Activated CD8-positive, alpha-beta memory T cell treated with anti-CD3 and anti-CD28 coated beads, Interleukin-2, amount 50 U/mL, for 48 hours (primary cell): ENCODE results near the gene BLID.

ENCODE experiments used
- DNase-seq: peaks from one replicate; pipeline ENCODE4 v3.0.0-alpha.2; 2020

The BLID gene, protein sequence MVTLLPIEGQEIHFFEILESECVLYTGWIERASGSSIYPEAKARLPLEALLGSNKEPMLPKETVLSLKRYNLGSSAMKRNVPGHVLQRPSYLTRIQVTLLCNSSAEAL

DNA sequence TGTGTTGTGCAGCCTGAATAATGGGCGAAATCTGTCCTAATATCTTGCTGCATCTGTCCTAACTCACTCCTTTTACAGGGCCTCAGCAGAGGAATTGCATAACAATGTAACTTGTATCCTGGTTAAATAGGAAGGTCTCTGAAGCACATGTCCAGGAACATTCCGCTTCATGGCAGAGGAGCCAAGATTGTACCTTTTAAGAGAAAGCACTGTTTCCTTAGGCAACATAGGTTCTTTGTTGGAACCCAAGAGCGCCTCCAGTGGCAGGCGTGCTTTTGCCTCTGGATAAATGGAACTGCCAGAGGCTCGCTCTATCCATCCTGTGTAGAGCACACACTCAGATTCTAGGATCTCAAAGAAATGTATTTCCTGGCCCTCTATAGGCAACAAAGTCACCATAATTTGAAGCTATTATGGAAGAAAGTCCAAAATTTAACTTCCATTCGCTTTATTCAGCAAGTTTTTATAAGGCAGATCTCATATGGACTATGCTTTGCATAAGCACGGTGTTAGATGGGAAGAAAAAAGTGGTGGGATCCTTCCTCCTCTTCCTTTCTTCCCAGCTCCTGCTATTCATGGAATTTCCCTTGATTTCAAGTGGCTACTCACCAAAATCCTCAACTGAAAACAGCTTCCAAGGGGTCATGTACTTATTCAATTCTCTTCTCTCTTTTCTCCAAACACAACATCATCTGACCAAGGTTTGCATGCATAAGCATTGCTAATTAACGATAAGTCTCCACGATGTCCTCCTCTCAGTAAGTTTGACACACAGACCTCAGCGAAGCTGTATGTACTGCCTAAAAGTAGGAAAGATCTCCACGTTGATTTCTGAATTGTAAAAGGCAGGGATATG is at the start of gene BLID:
BLID (minus strand) TSS at position 692 of the 856 bp plus-strand sequence; CDS start at position 399, 293 bp downstream.
- DNase-seq: no peak

DNA sequence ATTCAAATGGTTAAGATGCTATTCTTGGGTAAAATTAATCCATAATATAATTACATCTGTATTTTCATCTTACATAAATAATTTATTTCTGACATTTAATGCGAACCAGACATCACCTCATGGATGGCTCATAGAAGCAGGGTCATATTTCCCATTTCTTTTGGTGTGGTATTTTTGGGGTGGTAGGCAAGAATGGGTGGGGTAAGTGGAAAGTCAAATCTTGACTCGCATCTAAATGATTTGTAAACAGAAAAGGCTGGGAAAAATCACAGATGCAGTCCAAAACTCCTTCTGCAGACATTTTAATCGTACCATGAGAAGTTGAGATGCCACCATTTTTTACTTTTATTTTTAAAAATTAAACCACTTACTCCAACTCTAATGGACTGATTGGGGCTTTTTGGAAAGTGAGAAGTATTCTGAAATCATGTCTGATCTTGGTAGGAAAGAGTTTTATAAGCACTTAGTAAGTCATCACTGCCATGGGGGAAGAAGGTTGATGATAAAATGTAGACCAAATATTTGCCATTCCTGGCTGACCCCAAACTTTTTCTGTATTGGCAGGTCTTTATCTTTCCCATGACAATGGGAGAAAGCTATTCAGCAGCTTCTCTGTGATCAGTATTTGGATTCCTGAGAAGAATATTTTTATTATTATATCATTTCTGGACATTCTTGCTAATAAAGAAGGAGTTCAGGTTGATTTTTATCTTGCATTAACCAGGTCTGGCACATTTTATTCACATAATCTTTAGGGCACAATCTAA is 47.2 kb upstream of the BLID start:
- DNase-seq: no peak

DNA sequence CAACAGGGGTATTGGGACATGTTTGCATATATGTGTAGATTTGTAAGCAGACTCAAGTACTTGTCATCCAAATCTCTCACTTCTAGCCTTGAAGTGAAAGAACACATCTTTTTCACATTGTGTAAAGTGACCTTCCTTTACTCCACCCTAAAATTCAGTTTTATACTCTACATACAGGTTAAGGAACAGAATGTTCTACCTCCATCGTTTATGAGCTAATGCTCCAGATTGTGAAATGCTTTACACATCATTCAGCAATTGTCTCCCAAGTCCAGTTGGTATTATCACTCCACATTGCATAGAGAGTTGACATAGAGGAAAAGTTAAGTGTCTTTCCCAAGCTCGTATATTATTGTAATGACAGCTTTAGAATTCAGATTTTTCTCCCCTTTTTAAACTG is 46.1 kb upstream of the BLID start:
- DNase-seq: no peak

DNA sequence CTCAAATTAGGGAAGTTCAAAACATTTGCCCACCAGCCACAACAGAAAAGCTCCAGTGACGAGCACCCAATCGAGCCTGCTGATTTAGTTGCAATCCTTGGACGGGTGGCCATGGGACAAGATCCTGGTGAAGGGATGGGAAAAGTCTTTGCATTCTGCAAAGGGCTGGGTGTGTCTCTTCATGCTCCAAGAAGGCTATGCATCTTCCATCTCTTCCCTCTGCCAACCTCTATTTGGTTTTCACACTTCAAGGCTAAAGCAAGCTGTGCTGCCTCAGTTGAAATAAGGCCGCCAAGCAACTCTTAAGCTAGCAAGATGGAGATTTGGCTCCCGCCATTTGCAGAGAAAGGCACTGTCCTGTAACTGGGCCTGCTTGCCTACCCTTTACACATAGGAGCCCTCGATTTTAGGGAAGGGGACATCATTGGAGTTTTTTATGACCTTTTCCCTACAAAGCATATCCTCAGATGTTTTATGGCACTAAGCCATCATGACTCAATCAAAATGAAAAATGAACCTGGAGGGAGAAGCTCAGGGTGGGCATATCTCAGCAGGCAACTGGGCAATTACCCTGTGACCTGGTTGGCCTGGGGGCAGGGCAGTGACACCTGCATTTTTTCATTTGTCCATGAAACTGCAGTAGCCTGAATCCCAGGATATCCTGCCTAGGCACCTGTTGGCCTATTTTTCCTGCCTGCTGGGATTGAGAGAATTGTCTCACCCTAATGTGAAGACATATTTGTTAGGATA is 45.0 kb upstream of the BLID start:
- no peak for DNase-seq

DNA sequence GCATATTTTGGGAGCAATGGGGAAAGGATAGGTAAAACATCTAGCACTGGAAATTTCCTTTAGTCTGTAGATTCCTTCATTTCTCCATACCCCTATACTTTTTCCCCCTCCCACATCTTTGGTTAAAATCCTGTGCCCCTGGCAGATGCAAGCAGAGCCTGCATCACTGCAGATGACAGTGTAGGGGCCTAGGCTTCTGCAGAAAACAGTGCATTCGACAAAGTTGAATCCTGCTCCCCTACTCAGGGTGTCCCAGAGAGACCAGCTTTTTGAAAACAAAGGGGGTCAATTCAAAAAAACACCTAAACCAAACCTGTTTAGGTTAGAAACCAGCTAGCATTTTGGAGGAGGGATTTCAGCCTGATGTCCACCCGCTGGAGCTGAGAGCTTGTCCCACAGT is 43.8 kb upstream of the BLID start:
- no peak for DNase-seq

DNA sequence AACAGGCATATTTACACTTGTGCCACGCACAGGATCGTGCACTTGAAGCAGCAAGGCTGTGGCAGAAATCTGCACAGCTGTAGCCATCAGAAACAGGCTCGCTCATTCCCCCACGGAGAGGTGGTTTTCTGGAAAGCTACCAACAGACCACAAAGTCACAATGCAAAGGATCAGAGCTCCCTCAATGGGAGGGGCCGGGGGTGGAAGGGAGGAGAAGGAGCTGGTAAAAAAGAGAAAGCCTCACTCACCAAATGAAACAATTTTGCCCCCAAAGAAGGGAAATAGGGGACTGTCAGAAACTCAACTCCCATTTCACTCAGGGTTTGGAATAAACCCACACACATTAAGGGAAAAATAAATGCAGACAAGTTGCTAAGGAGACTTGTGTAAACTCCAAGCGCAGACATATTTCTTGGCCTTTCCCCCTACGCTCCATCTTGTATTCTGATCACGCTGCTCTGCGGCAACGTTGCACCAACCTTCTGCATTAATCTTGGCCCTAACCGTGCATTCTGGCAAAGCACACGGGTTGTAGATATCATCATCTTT is 43.2 kb upstream of the BLID start:
- DNase-seq: no peak

DNA sequence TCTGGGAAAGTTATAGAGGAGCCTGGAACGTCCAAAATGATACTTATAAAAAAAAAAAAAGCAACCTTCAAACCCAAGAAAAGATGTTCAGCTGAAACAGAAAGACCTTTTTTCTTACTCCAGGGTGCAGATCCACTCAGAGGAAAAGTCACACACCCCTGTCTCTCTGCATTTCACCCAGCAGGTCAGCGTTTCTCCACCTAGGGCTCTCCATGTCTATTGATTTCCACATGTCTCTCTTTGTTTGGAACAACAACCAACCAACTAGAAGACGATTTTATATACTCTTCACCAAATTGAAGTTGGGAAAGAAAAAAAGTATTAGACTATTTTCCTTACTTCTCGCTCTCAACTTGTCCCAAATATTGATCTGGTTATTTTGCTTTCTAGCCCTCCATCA is 42.2 kb upstream of the BLID start:
- no peak for DNase-seq

DNA sequence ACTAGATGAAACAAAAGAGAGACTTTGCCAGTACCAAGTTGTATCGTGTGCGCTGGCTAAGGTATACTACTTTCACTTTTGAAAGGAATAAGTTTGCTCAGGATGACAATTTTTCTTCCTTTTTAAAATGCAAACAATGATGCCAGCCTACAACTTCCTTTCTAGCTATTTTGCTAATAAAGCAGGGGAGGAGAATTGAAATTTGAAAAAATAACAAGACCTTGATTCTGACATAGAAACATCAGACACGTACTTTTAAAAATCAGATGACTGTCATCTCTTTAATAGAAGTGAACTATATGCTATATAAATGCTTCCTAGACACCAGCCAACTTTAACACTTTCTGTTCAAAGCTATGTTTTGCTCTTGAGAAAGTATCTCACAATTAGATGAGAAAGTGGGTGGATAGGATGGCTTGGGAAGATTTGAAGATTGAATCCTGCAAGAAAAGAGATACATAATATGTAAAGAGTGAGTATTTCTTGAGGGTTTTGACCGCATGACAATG is 41.7 kb upstream of the BLID start:
- DNase-seq: no peak

DNA sequence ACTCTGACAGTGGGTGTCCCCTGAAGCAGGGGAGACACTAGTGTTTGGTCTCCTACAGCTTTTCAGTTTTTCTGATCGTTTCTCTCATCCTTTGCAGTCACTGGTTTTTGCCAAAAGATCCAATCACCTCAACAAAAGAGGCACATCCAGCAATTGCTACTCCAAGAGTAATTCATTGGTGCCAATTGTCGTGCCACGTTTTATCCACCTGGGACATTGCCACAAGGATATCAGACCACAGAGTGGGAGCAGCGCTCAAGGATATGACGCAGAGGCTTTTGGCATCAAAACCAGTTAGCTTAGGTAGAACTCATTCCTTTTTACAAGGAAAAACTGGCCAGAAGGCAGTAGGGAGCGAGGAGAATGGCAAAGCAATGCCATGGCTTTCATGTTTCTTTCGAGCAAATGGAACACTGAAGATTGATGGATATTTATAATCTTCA is 40.9 kb upstream of the BLID start:
- no peak for DNase-seq

DNA sequence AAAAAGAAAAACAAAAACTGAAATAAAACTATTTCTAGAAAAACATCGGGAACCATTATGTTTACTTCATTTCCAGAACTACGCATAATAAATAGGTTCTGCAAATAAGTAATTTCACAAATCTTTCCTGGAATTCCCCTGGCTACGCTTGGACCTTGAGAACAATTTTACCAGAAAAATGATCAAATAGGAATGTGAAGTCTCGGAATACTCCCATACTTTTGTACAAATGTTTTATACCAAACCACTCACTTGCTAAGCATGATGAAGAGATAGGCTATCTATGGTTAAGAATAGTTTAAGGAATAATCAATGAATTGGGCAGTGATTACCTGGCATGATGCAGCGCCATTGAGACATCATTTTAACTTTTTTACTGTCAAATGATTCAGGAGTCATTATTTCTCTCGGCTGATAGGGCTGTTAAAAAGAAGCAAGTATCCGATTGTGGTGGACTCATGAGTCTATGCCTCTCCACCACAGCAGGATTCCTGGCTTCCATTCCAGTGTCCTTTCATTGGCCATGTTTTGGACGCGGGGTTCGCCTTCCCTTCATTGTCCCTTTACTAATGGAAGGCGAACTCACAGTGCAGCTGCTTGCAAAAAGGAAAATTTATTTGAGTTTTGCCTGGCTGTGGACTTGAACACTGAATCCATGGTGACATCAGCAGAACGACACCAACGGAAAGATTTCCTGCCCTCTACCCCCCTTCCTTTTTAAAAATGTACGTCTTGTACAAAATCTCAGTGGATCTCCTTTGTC is 39.9 kb upstream of the BLID start:
- DNase-seq: no peak

DNA sequence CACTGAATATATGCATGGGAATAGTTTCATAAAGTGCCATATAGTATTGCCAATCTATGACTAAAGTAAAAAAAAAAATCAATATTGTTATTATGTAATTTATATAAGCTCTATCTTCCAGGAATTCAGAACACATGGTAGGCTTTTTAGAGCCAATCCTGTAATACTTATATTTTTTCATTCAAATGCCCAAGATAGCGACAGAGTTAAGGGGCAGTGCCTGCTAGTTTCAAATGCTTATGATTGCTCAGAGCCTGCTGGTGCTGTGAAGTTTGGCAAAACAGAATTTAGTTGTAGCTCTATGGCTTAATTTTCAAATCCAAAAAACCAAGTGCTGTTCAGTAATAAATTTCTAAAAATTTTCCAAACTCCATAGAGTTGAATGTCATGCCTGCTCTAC is 39.0 kb upstream of the BLID start:
- no peak for DNase-seq

DNA sequence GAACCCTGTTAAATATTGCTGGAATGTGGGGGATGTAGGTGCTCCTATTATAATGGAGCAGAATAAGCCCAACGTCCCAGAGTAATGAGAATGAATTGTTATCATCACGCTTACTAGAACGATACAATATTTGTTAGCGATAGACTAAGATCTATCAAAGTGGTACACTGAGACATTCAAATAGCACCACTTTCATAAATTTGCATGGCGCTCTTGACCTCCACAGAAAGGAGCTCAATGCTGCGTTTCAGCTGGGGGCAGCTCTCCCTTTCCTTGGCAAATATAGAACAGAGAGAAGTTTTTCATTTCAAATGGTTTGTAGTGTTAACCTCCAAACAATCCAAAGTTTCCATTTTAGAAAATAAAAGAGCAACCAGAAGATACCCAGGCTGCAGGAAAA is 38.2 kb upstream of the BLID start:
- DNase-seq: no peak

DNA sequence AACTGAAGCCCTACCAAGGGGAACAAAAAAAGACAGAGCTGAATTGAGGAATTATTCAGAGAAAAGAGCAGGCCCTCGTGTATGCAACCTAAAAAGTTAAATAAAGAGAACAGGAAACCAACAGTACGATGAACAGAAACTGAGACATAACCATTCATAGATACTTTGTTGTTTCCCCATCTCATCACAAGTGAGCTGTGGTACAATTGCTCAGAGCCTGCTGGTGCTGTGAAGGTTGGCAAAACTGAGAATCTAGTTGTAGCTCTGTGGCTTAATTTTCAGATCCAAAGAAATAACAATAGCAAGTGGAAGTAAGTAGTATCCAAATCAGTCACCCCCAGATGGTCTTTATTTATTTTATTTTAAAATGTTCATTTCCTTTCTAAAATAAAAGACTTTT is 37.7 kb upstream of the BLID start:
- no peak for DNase-seq

DNA sequence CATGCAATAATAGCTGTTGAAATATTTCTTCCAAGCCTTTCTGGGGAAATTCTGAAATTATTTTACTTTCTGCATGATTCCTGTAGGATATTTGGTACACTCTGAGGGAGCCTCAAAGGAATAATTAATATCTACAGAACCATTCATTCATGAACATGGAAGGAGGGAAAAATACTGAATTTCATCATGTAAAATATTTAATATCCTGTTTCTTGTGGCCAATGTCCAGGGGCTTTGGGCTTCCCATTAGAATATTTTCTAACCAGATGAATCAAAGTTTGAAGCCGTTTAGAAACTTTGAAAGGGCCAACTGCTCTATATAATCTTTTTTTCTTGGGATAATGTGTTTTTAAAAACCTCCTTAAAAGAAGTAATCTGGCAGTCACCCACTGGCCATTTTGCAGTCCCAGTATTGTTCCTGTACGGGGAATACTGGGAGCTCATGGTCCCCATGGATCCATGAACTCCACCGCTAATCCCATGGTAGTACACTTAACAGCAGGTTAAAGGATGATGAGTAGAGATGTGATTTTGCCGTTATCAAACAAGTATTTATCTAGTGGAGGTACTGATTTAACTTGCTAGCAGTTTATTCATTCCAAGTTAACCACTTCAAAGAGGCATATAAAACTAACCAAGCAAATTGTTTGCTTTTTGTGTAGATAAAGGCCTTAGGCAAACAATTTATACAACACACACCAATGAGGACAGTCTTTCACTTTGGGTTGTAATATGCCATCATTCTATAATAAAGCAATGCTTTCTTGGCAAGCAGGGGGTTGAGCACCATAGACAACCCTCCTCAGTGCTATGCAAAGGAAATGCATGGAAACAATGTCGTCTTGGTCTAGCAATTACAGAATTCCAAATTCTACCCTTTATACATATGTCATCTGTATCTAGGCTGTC is 34.5 kb upstream of the BLID start:
- DNase-seq: no peak

DNA sequence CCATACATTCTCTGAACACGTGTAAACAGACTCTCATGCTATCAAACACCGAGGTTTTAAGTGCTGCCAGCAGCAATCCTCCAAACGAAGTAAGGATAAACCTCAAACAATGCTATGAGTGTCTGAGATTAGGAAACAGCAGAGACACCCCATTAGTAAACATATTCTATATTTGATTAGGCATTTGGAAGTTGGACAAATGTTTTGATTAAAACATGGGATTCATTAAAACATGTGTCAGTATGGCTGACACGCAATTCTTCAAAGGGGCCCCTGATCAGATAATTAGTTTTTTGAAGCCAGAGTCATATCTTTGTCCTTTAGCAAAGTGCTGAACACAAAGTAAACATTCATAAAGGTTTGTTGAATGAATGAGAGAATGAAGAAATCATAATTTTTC is 33.2 kb upstream of the BLID start:
- no peak for DNase-seq

DNA sequence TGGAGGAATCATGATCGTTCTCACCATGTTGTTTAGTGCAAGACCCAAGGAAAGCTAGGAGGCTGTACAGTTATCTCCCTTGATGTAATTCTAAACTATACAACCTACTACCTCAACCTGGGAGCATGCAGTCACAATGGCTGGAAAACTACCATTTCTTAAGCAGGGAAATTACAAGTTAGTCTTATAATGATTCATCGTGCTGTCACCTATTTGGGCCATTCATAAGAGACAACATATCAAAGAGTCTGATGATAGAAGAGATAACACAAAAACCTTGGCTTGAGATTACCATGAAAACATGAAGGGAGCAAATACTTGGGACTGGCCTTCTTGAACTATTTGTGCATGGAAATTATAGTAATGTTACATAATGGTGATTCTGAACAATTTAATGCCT is 30.5 kb upstream of the BLID start:
- DNase-seq: no peak

DNA sequence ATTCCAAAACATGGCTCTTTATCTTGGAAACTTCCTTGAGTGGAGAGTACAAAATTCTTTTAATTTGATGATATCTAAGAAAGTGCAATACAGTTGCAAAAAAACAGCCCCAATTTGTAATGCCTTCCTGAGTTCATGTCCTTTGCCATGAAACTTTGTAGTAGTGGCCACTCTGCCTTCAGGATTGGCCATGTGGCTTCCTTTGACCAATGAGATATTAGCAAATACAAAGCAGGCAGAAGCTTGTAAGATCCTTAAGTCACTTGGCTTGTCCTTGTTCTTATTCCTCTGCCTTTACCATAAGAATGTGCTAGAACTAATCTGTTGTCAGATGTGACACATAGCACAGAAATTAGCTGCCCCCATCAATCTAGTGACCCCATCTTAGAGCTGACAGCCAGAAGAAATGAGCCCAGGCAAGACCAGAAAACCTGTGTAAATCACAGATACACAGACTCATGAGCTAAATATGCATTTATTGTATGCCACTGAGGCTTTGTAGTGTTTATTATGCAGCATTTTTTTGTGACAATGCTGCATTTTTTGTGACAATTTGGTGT is 29.8 kb upstream of the BLID start:
- no peak for DNase-seq

DNA sequence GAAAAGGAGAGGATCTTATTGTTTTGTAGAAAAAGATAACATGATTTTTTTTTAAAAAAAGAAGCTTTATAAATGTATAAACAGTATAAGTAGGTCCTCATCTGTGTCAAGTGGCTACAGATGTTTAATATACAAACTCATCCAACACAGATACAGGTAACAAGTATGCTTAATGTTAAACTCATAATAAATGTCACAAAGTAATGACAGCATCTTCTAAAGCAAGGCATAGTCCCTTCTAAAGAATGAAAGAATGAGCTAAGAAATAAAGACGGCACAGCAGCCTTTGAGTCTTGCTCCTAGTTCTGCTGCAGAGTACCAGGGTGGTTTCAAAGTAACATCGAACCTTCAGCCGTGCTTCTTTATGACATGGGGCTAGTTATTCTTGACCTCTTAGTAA is 28.7 kb upstream of the BLID start:
- DNase-seq: no peak

DNA sequence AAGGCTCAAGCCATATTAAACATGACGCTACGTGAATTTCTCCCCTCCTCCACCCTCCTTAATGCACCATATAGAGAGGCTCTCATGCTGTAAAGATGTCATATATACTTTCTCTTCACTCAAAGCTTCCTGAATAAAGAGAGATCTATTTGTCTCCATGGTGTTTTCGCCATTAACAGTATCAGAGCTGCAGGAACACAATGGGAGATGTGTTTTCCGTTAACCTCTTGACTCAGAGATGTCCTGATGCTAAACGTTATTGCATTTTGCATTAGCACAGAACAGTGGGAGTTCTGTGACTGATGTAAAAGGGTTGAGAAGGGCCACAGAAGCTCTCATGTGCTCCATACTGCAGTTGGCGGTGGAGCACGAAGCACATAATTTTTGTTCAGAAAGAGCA is 25.7 kb upstream of the BLID start:
- no peak for DNase-seq

DNA sequence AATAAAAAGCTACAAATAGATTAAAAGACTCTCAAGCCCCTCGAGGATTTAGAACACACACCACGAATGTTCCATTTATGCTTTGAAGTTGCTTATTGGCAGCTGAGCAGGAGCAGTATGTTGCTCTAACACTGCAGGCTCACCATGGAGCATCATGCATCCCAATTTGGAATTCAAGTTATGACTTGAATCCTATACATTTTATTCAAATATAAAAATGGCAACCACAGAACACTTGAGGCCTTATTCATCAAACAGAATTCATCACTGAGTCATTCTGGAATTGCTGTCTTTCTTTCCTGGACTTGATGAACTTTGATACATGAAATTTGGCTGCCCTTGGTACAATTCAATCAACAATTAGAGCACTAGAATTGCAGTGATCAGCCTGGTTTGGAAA is 24.5 kb upstream of the BLID start:
- no peak for DNase-seq

DNA sequence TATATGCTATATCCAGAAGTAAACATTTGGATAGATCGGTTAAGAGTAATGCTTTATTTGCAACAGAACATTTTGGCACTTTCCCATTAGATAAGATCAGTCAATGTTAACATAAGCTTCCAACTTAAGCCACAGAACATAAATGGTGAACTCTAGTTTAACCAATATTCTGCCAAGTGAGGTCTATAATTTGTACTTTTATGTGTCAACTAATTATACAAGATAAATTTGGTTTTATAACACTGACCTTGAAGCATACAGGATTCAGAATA is 23.5 kb upstream of the BLID start:
- no peak for DNase-seq
